HepG2 (cell line): Measurements from ENCODE around the gene NOC2L. TPM values are rescaled to one million over a fixed set of nuclear protein-coding genes. Genes with fewer than 3 reads are reported as not detected.
"Not testable (repeated sequence)": the region's sequence is repeated elsewhere in the genome, so short reads cannot be mapped to it uniquely, and the experiment has no call there.

ENCODE experiments used
- ATAC-seq: fragments of 200-7000 bp; cut with Tn5 transposase; 3 replicates; pipeline ENCODE4 v1.9.1; 2020; ENCODE audit warnings: mild to moderate bottlenecking, moderate library complexity
- BruUV-seq: library from RNA; stranded (reverse); fragments of 400-500 nt; replicated peaks from 2 replicates; lab custom pipeline; 2021; lab: Mats Ljungman, UMichigan
- CTCF ChIA-PET: fragments of 300-600 bp; formaldehyde crosslinking; extraction: SDS; loops from one replicate; lab custom pipeline; 2021; ENCODE audit warnings: low total read pairs, inconsistent platforms, low intra/inter-chr PET ratio; lab: Yijun Ruan, JAX
- POLR2A ChIA-PET: fragments of 350-600 bp; sonication (Branson Sonifier 250); formaldehyde crosslinking; loops from one replicate; lab custom pipeline; 2020; ENCODE audit warnings: antibody characterized with exemption, inconsistent platforms; lab: Yijun Ruan, JAX
- DNase-seq: peaks from one replicate; pipeline ENCODE4 v3.0.0-alpha.2; 2015; ENCODE audit warnings: low spot score
- FAIRE-seq: peaks from 3 replicates; lab custom pipeline; 2011; peaks lifted over from hg19 to GRCh38; lab: Jason Lieb, UNC
- H2AFZ ChIP-seq: one replicate; pipeline ENCODE4 v1.6.1; 2011; ENCODE audit warnings: low read length, inconsistent platforms
- H3K27ac ChIP-seq: fragments of 300-600 bp; 3 replicates; pipeline ENCODE4 v1.8.0; 2011; ENCODE audit warnings: mixed run types, mild to moderate bottlenecking, mixed read lengths, low read length, inconsistent platforms; ENCODE audit not compliant: insufficient read depth; ENCODE audit errors: extremely low read length
- H3K27me3 ChIP-seq, 2 experiments: fragments of 200-600 bp in 1 of 2; 2 replicates in 1 of 2; 3 replicates in 1 of 2; pipeline versions ENCODE4 v1.6.0 to v1.8.0; 2011; ENCODE audit warnings: low read length in 2 of 2, mild to moderate bottlenecking in 2 of 2, moderate library complexity in 2 of 2, inconsistent platforms in 1 of 2; ENCODE audit not compliant: insufficient read depth in 2 of 2, control insufficient read depth in 1 of 2
- H3K36me3 ChIP-seq, 2 experiments: fragments of 200-600 bp in 1 of 2; replicated peaks in 1 of 2; 2 replicates in 1 of 2; 3 replicates in 1 of 2; pipeline versions ENCODE4 v1.5.1 to v1.8.0; 2011; ENCODE audit warnings: low read length in 2 of 2, inconsistent platforms in 1 of 2; ENCODE audit not compliant: insufficient read depth in 2 of 2, control insufficient read depth in 1 of 2
- H3K4me1 ChIP-seq: 2 replicates; pipeline ENCODE4 v1.5.1; 2012; ENCODE audit warnings: low read length, inconsistent platforms; ENCODE audit not compliant: insufficient read depth
- H3K4me2 ChIP-seq: 2 replicates; pipeline ENCODE4 v1.6.0; 2011; ENCODE audit warnings: low read depth, low read length, inconsistent platforms
- H3K4me3 ChIP-seq, 3 experiments: fragments of 200-600 bp in 1 of 3; sonication (generic), shearing (Covaris generic) in 1 of 3; replicated peaks in 1 of 3; 2 replicates each; pipeline ENCODE4 v1.5.1; 2011 to 2016; ENCODE audit warnings: low read length in 3 of 3, inconsistent platforms in 2 of 3, low read depth in 2 of 3, mild to moderate bottlenecking in 2 of 3, control low read depth in 1 of 3, mixed read lengths in 1 of 3; ENCODE audit not compliant: insufficient read depth in 1 of 3
- H3K79me2 ChIP-seq: one replicate; pipeline ENCODE4 v1.6.1; 2011; ENCODE audit warnings: low read length, inconsistent platforms; ENCODE audit not compliant: insufficient read depth
- H3K9ac ChIP-seq: 2 replicates; pipeline ENCODE4 v1.6.0; 2011; ENCODE audit warnings: mild to moderate bottlenecking, low read depth, low read length, inconsistent platforms; ENCODE audit not compliant: insufficient read depth
- H3K9me3 ChIP-seq: 2 replicates; pipeline ENCODE4 v1.5.1; 2012; ENCODE audit warnings: mild to moderate bottlenecking, low read length
- H4K20me1 ChIP-seq: 2 replicates; pipeline ENCODE4 v1.6.0; 2011; ENCODE audit warnings: inconsistent platforms, mild to moderate bottlenecking, low read length, moderate library complexity; ENCODE audit not compliant: insufficient read depth
- HOXA9 ChIP-seq: sonication (generic); formaldehyde crosslinking; IDR thresholded peaks from 2 replicates; pipeline ENCODE4 v1.8.1; 2022; ENCODE audit warnings: missing genetic modification reagents, mild to moderate bottlenecking, moderate library complexity, borderline replicate concordance
- KMT2A ChIP-seq: sonication (generic); formaldehyde crosslinking; IDR thresholded peaks from 2 replicates; pipeline ENCODE4 v1.4.0; 2020; ENCODE audit warnings: missing genetic modification reagents
- NFRKB ChIP-seq: fragments of 450-650 bp; IDR thresholded peaks from 2 replicates; pipeline ENCODE4 v1.6.1; 2017
- SIN3B ChIP-seq: fragments of 150-350 bp; IDR thresholded peaks from 2 replicates; pipeline ENCODE4 v1.6.1; 2014; ENCODE audit warnings: low read length
- SNAI1 ChIP-seq: sonication (generic); formaldehyde crosslinking; IDR thresholded peaks from 2 replicates; pipeline ENCODE4 v1.5.0; 2020; ENCODE audit warnings: mild to moderate bottlenecking, missing genetic modification reagents, borderline replicate concordance
- SP2 ChIP-seq: sonication (generic); formaldehyde crosslinking; IDR thresholded peaks from 2 replicates; pipeline ENCODE4 v1.5.1; 2020; ENCODE audit warnings: mild to moderate bottlenecking, missing genetic modification reagents
- ZFX ChIP-seq: sonication (generic); formaldehyde crosslinking; IDR thresholded peaks from 2 replicates; pipeline ENCODE4 v1.4.0; 2020; ENCODE audit warnings: mild to moderate bottlenecking, low read depth, missing genetic modification reagents, moderate library complexity
- ZNF121 ChIP-seq: sonication (generic); formaldehyde crosslinking; IDR thresholded peaks from 2 replicates; pipeline ENCODE4 v1.5.0; 2020; ENCODE audit warnings: mild to moderate bottlenecking, missing genetic modification reagents
- ZNF563 ChIP-seq: sonication (generic); formaldehyde crosslinking; IDR thresholded peaks from 2 replicates; pipeline ENCODE4 v1.8.0; 2022; ENCODE audit warnings: mild to moderate bottlenecking, moderate library complexity, missing genetic modification reagents
- ZNF768 ChIP-seq: sonication (generic); formaldehyde crosslinking; IDR thresholded peaks from 2 replicates; pipeline ENCODE4 v1.4.0; 2020; ENCODE audit warnings: missing genetic modification reagents
- ZNF775 ChIP-seq: sonication (generic); formaldehyde crosslinking; IDR thresholded peaks from 2 replicates; pipeline ENCODE4 v1.4.0; 2020; ENCODE audit warnings: missing genetic modification reagents, mild to moderate bottlenecking, moderate library complexity, borderline replicate concordance
- WGBS: methylation state at CpG from one replicate; pipeline ENCODE4 v1.1.6; 2017; ENCODE audit warnings: low lambda C conversion rate; 5-methylcytosine and 5-hydroxymethylcytosine counted together
- in situ Hi-C: cut with HindIII; loops from 2 replicates; pipeline ENCODE4 v1.10.0; 2017; ENCODE audit warnings: low pct_unique_long_range_greater_than_20kb; ENCODE audit not compliant: extremely low pct_ligation_motif_present
- intact Hi-C: fragments of 100-400 bp; cut with micrococcal nuclease; formaldehyde crosslinking; loops from one replicate; pipeline ENCODE4 v1.10.0; 2022; ENCODE audit not compliant: unreplicated experiment
- polyA plus RNA-seq, 8 experiments: library from polyadenylated mRNA; depleted of rRNA in 3 of 8; stranded (reverse) in 7 of 8; unstranded in 1 of 8; fragments of >200 nt; fragmentation: Illumina TruSeq in 4 of 8; extraction: Trizol in 4 of 8; gene quantifications; 2 replicates each; pipeline versions ENCODE4 v1.2.1 to v1.2.3, GENCODE V29; 2011 to 2016; ENCODE audit warnings: low read depth in 4 of 8, missing spikeins in 1 of 8, mixed read lengths in 1 of 8; ENCODE audit not compliant: insufficient read depth in 1 of 8
- total RNA-seq, 5 experiments: library from RNA; depleted of rRNA; stranded (reverse); fragments of >200 nt; fragmentation: Illumina TruSeq; extraction: Trizol; gene quantifications; 2 replicates each; pipeline ENCODE4 v1.2.3, GENCODE V29; 2016; ENCODE audit warnings: low read depth in 1 of 5
- TF ChIP-seq, protein P1 (sequence below): sonication (generic); formaldehyde crosslinking; IDR thresholded peaks from 2 replicates; pipeline ENCODE4 v1.4.0; 2020; ENCODE audit warnings: missing genetic modification reagents, borderline replicate concordance
- TF ChIP-seq, protein P2 (sequence below): sonication (generic); formaldehyde crosslinking; IDR thresholded peaks from 2 replicates; pipeline ENCODE4 v1.4.0; 2020; ENCODE audit warnings: missing genetic modification reagents
- TF ChIP-seq, protein P3 (sequence below): sonication (generic); formaldehyde crosslinking; IDR thresholded peaks from 2 replicates; pipeline ENCODE4 v1.4.0; 2020; ENCODE audit warnings: mild to moderate bottlenecking, missing genetic modification reagents

Gene NOC2L
- total and polyA plus RNA-seq, 2 of the 13 experiments (the other 11 are each of a cell fraction or from before 2014, with no cell fraction given): 32.0 to 103 TPM

DNA sequence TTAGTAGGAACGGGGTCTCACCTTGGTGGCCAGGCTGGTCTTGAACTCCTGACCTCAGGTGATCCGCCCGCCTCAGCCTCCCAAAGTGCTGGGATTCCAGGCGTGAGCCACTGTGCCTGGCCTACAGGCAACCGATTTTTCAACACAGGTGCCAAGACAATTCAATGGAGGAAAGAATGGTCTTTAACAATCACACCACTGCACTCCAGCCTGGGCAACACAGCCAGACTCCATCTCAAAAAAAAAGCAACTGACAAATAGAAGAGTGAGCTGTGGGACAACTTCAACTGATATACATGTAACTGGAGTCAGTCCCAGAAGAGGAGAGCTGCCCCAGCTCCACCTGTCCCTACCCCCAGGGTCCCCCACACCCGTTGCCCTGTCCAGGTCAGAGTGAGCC is 35.5 kb upstream of the NOC2L start:
- POLR2A ChIA-PET: interaction anchor here (1.8 kb wide), 1 partner anchor 12 kb away, joined by 6 read pairs; no protein-coding TSS in a partner anchor
- H3K9me3 ChIP-seq, H4K20me1 ChIP-seq, in situ Hi-C loops, H3K79me2 ChIP-seq, H3K9ac ChIP-seq, H3K4me3 ChIP-seq, ATAC-seq, H3K4me2 ChIP-seq, H2AFZ ChIP-seq, intact Hi-C loops, DNase-seq, H3K27me3 ChIP-seq, FAIRE-seq, BruUV-seq, H3K36me3 ChIP-seq, CTCF ChIA-PET, H3K27ac ChIP-seq: not testable (repeated sequence)
- TF ChIP-seq ZNF121 (CRISPR knock-in tag): peak; percentile 81
- WGBS: 66% methylated on average over 6 of the region's 6 CpGs
- H3K4me1 ChIP-seq: peaks cover 37% of the 10 kb centered on the region

DNA sequence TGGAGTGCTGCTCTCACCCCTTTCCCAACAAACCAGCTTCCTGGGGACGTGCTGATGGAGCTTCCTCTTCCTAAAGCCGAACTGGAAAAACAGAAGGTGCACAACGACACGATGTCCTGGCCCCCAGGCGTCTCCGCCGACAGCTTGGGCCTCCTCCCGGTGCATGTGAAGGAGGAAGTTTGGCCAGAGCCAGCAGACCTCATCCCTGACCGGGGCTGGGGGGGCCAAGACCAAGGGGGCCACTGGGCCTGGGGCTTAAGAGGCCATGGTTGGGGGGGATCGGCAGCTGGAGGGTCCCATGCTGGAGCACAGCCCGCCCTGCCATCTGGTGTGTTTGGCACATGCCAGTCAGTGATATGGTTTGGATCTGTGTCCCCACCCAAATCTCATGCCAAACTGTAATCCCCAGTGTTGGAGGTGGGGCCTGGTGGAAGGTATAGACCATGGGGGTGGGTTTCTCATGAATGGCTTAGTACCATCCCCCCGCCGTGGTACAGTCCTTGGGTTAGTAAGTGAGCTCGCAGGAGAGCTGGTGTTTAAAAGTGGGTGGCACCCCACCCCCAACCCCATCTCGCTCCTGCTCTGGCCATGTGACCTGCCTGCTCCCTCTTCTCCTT is 34.4 kb upstream of the NOC2L start:
- Histone ChIP-seq H3K27me3 (peaks cover 0 to 7% of the 10 kb centered on the region in 2 experiments; a peak in 2 of 5 replicates), H3K4me1 (peaks cover 37% of the 10 kb centered on the region), H3K79me2 (no peaks in the 10 kb centered on the region), H3K36me3 (no peaks in the 10 kb centered on the region), H3K27ac (no peak overlapping the region), H4K20me1 (peaks cover 4% of the 10 kb centered on the region; the same call in 1 of the 2 replicates), H3K4me2 (no peak overlapping the region), H2AFZ (no peak overlapping the region), H3K4me3 (no peak overlapping the region), H3K9ac (no peak overlapping the region), H3K9me3 (peaks cover 6% of the 10 kb centered on the region)
- ATAC-seq: no peak
- intact Hi-C loops: no loop called here
- no peak for FAIRE-seq
- no TSS peak for BruUV-seq
- no peak for DNase-seq
- CTCF ChIA-PET: no interaction called here
- 66% methylated on average over 14 of the region's 15 CpGs for WGBS
- in situ Hi-C loops: no loop called here
- POLR2A ChIA-PET: no interaction called here
- TF ChIP-seq, protein P1, sequence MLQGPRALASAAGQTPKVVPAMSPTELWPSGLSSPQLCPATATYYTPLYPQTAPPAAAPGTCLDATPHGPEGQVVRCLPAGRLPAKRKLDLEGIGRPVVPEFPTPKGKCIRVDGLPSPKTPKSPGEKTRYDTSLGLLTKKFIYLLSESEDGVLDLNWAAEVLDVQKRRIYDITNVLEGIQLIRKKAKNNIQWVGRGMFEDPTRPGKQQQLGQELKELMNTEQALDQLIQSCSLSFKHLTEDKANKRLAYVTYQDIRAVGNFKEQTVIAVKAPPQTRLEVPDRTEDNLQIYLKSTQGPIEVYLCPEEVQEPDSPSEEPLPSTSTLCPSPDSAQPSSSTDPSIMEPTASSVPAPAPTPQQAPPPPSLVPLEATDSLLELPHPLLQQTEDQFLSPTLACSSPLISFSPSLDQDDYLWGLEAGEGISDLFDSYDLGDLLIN (CRISPR knock-in tag): no peak
- TF ChIP-seq ZNF775 (no peak), ZFX (CRISPR knock-in tag) (no peak), KMT2A (CRISPR knock-in tag) (no peak), ZNF563 (CRISPR knock-in tag) (no peak), SP2 (CRISPR knock-in tag) (no peak), ZNF768 (CRISPR knock-in tag) (no peak), SNAI1 (CRISPR knock-in tag) (no peak), NFRKB (no peak), SIN3B (no peak), HOXA9 (CRISPR knock-in tag) (no peak)
- TF ChIP-seq, protein P2, sequence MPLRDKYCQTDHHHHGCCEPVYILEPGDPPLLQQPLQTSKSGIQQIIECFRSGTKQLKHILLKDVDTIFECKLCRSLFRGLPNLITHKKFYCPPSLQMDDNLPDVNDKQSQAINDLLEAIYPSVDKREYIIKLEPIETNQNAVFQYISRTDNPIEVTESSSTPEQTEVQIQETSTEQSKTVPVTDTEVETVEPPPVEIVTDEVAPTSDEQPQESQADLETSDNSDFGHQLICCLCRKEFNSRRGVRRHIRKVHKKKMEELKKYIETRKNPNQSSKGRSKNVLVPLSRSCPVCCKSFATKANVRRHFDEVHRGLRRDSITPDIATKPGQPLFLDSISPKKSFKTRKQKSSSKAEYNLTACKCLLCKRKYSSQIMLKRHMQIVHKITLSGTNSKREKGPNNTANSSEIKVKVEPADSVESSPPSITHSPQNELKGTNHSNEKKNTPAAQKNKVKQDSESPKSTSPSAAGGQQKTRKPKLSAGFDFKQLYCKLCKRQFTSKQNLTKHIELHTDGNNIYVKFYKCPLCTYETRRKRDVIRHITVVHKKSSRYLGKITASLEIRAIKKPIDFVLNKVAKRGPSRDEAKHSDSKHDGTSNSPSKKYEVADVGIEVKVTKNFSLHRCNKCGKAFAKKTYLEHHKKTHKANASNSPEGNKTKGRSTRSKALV (CRISPR knock-in tag): no peak
- TF ChIP-seq, protein P3, sequence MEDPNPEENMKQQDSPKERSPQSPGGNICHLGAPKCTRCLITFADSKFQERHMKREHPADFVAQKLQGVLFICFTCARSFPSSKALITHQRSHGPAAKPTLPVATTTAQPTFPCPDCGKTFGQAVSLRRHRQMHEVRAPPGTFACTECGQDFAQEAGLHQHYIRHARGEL (CRISPR knock-in tag): no peak
